Activated CD4-positive, alpha-beta T cell treated with anti-CD3 and anti-CD28 coated beads, Interleukin-2, amount 50 U/mL, for 16 hours (primary cell): ENCODE results near the gene C10orf143.
"Not testable (repeated sequence)": the region's sequence is repeated elsewhere in the genome, so short reads cannot be mapped to it uniquely, and the experiment has no call there.

Experiments
- DNase-seq: peaks from one replicate; pipeline ENCODE4 v3.0.0-alpha.2; 2020

C10orf143 gene

DNA sequence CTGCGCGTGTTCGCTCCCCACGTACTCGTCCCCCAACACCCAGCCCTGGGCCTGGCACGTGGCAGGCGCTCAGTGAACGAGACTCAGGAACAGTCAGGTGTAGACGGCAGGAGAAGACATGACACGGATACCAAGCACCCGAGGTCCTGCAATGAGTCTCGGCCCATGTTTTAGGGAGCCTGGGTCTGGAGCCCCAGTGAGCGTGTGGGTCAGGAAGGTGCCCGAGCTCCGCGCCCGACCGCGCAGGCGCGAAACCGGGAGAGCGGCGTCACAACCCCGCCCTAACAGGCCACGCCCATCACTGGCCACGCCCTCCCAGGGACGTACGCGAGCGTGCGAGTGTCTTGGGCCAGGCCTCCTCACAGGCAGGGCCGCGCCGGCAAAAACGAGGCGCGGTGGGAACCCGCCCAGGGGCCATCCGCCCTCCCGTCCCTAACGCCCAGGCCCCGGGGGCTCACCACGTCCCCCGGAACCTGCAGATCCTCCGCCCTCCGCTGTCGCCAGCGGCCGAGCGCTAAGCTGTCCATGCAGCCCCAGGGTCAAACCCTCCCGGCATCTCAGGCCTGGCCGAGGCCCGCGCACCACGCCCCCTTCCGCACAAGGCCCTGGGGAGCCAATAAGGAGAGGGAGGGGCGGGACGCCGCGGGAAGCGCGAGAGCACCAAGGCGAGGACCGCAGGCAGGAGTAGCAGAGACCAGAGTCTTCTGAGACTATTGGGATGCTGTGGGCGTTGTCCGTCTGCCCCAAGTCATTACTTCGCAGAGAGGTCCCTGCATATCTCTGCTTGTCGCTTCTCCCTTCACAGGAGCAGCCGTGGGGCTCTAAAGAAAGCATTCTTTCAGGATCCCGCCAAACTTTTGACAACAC is at the start of gene C10orf143:
Gene C10orf143 (minus strand): TSS at position 585 of the 867 bp plus-strand sequence. CDS start 58 bp downstream, at position 527.
- peak; percentile 97 for DNase-seq

DNA sequence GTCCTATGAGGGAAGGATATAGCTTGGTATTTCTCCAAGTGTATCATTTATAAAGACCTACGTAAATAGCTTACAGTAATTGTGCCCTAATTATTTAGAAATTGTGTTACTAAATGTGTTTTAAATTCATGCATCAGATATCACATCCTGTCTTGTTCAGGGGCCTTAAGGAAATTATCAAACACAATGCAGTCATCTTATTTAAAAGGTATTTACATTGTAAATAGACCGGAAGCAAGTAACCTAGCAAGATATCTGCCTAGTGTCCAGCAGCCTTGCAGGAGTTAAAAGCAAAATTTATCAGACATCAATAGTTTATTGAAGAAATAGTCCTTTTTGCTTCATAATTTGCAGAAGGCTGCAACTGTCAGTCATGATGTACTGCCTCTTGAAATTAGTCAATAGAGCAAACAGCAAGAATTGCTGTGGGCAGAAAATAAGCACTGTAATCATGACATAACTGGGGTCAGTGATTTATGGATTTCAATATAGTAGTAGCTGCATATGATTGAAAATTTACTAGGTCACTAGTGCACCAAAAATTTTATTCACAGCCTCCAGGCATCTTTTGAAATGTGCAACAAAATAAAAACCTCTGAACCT is 48.7 kb upstream of the C10orf143 start:
- no peak for DNase-seq

DNA sequence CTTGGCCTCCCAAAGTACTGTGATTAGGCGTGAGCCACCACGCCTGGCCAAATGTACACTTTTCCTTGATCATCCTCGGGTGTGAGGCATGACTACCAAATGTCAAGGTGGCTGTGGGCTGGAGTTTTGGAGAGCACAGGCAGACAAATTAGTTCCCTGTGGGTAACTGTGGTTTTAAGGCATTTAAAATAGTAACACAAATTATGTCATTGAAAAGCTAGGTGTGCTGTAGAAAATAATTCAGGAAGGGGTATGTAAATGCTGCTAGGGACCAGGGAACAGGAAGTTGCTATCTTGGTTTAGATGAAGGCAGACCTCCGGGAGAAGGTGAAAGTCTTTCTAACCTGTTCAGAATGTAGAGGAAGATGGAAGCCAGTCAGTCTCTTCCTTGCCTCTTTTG is 35.4 kb upstream of the C10orf143 start:
- no peak for DNase-seq

DNA sequence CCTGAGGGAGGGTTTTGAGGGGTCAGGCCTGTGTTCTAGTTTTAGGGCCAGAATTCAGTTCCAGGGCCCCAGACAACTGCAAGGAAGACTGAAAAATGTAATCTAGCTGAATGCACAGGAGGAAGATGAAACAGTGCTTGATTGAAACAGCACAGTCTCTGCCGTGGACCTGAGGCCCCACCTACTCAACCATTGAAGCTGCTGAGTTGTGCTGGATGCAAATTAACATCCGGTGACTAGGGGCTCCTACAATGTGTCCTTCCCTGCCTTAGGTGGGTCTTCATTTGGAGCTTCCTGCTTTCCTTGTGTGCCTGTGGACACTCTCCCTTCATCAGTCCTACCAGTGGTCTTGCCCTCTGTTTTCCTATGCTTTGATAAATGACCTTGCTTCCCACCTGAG is 31.2 kb upstream of the C10orf143 start:
- DNase-seq = peak; percentile 30

DNA sequence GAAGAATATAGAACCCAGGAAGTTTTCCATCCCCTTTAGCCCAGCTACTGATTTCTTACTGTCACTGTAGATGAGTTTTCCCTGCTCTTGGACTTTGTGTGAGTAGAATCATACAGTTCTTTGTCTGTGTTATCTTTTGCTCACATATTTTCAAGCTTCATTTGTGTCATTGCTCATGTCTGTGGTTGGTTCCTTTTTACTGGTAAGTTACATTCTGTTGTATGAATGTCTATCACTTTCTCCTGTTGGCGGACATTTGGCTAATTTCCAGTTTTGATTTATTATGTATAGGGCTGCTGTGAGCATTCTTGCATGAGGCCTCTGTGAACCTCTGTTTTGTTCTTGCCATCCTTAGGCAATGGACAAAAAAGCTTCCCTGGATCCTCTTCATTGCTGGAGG is 30.8 kb upstream of the C10orf143 start:
- no peak for DNase-seq

DNA sequence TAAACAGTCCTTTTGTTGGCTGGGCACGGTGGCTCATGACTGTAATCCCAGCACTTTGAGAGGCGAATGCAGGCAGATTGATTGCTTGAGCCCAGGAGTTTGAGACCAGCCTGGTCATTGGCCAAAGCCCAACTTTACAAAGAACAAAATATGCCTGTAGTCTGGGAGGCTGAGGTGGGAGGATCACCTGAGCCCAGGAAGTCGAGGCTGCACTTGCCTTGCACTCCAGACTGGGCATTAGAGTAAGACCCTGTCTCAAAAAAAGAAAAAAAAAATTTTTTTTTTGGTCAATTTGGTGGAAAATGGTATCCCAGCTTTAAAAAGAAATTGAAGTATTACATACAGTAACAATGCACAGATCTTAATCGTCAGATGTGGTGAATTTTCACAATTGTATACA is 30.4 kb upstream of the C10orf143 start:
- no peak for DNase-seq

DNA sequence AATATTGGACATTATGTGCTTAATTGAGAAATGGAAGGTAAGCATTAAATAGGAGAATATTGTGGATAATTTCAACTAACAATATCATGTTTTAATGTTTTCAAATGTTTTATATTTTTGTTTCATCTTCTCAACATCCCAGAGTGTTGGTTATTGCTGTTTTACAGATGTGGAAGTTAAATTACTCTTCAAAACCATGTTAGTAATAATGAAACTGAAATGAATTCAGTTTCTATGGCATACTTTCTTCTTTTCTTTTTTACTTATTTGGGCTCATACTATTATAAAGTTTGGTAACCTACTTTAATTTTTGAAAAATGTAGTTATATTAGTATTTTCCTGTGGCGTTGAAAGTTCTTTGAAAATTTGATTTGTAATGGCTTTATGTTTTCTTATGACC is 29.8 kb upstream of the C10orf143 start:
- no peak for DNase-seq

DNA sequence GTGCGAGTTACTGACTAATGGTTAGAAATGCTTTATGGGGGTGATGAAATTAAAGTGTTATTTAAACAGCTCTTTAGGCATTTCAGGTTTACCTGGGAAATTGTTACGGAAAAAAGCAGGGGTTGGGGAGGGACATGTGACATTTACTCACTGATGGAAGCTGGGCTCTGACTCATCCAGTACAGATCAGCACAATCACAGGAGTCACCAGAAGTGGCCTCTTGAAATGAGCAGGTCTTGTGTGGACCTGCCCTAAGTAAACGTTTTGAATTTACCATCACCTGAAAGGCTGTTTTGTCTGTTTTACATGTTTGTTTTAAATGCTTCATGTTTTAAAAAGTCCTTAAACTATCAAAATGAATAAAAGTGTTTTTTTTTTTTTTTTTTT is 27.8 kb upstream of the C10orf143 start:
- peak; percentile 74 for DNase-seq

DNA sequence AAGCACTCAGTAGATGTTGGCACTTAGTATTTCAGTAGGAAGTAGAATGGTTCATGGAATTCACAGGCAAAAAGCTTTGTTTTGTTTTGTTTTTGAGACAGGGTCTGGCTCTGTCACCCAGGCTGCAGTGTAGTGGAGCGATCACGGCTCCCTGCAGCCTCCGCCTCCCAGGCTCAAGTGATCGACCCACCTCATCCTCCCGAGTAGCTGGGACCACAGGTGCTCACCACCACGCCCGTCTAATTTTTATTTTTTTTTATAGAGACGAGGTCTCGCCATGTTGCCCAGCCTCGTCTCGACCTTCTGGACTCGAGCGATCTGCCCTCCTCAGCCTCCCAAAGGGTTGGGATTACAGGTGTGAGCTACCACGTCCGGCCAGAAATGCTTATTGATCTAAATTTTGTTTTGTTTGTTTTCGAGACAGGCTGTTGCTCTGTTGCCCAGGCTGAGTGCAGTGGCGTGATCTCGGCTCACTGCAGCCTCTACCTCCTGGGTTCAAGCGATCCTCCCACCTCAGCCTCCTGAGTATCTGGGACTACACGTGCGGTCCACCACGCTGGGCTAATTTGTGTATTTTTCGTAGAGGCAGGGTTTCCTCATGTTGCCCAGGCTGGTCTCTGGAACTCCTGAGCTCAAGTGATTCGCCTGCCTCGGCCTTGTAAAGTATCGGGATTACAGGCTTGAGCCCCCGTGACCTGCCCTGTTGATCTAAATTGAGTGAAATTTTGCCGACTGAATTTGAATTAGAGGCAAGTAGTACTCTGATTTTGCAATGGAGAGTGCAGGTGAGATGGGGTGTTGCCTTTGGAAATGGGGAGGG is 27.2 kb upstream of the C10orf143 start:
- DNase-seq = no peak

DNA sequence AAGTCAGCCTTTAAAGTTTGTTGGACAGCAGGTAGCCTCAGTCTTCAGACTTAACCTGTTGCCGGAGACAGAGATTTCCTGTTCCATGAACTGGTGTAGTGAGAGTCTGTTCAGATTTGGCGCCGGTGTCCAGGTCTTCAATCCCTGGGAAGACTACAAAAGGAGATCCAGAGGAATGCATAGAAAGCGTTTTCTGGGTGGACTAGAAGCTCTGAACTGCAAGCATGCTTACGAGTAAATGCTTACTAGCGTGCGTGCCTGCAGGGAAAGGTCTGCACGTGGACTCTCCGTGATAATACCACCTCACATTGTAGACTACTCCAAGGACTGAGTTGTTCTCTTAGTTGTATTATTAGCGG is 26.4 kb upstream of the C10orf143 start:
- no peak for DNase-seq

DNA sequence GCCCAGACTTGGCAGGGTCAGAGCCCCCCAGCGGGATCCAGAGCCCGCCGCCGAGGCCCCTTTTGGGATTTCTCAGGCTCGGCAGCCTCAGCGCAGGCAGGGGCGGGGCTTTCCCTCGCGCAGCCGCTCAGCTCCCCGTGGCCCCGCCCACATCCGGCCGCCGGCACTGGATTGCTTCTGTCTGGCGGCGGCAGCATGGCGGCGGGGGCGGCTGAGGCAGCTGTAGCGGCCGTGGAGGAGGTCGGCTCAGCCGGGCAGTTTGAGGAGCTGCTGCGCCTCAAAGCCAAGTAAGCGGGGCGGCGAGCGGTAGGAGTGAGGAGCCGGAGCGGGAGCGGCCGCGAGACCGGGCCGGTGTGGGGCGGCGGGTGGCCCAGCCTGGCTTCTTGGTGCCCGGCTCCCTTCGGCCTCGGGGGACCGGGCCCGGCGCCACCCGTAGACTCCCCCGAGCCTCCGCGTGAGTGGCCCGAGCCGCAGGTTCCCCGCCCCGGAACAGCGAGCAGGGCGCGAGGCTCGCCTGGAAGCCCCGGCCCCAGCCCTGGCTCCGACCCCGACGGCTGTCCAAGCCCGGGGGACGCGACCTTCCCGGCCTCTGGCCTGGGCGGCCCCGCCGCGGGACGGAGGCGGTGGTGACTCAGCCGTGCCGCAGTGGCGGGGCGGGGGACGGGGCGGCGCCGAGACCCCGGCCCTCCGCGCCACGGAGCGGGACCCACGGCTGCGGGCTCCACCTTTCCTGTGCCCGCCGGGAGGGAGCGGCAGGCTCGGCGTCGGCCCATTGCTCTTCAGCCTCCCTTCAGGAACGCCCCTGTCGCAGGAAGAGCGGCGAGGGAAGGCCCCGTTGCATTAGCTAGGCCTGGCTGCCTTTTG is 25.8 kb upstream of the C10orf143 start, which contains the start of gene GLRX3:
Gene GLRX3 (plus strand): TSS at position 166 of the 864 bp plus-strand sequence. CDS start 30 bp downstream, at position 196.
- DNase-seq = peak; percentile 86

DNA sequence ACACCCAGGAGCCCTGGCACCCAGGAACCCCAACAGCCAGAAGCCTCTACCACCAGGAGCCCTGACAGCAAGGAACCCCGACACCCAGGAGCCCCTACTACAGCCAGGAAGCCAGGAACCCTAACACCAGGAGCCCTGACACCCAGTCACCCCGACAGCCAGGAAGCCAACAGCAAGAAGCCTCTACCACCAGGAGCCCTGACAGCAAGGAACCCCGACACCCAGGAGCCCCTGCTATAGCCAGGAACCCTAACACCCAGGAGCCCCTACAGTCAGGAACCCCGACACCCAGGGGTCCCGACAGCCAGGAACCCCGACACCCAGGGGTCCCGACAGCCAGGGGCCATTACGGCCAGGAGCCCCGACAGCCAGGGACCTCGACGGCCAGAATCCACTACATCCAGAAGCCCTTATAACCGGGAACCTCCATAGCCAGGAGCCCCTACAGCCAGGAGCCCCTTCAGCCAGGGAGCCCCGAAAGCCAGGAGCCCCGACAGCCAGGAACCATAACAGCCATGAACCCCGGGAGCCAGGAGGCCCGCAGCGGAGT is 25.1 kb upstream of the C10orf143 start:
- no peak for DNase-seq

DNA sequence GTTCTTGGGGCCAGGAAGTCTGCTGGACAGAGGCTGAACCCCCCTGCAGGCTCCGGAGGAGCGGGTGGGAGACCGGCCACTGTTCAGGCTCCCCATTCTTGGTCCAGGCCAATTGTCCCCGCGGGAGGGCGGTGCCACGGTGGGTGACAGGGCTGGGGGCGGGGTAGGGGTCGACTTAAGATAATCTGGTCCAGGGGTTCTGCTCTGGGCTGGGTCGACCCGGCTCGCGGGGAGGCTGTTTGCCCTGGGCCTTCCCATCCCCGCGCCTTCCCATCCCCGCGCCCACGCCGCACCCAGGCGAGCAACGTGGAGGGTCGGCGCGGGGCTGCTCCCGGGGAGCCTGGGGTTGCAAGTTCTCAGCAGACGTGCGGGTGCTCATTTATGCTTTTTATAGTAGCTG is 18.3 kb upstream of the C10orf143 start:
- no peak for DNase-seq

DNA sequence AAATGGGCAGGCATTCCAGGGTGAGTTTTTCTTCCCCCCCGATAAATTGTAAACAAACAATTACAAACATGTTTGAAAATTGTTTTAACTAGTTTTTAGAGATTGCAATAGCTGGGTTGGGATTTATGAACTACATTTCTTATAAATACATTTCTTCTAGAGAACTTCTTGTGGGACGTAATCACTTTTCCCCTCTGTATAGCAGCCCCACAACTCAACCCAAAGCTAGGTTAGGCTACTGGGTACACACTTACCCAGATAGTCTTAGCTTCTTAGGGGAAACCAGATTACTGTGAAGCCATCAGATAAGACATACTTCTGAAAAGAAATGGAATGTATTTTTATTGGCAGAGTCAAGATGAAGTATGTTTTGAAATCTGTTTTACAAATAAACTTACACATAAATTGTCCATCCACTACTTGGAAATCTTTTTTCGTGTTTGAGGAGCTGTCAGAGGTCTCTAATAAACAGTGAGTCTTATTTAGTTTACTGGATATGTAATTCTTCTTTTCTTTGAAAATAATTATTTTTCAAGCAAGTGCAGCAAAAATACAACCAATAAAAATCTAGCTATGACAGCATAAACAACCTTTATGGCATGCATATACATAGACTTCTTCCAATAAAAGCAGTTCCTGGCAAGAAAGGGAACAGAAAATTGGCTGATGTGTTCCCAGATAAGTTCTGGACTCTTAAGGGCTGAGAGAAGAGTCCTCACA is 17.6 kb upstream of the C10orf143 start:
- no peak for DNase-seq

DNA sequence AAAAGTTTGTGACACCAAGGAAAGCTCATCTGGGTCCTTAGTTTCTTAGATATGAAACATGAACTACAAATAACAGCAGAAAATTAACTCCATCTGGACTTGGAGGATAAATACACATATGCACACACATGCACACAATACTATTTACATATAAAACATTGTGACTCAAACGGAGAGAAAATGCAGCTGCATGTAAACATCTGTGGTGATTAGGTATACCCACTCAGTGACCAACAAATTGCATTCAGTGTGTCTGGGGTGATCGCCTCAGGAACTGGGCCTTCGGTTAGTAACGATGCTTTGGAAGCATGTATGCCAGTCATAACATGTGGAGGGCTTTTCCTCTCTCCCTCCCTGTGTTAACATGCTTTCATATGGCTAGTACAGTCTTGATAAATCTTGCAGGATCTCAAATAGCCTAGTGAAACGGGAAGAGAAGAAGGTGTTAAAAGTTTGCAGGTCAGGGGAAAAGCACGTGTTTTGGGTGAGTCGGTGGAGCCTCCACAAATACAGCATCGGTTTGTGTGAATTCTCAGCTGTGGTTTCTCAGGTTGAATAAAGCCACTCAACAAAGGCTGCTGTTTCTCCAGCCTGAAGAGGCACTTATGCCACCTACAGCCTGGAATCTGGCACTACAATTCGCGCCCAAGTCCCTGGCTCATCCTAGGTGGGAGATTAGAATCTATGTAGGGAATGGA is 16.9 kb upstream of the C10orf143 start:
- DNase-seq = peak; percentile 89

DNA sequence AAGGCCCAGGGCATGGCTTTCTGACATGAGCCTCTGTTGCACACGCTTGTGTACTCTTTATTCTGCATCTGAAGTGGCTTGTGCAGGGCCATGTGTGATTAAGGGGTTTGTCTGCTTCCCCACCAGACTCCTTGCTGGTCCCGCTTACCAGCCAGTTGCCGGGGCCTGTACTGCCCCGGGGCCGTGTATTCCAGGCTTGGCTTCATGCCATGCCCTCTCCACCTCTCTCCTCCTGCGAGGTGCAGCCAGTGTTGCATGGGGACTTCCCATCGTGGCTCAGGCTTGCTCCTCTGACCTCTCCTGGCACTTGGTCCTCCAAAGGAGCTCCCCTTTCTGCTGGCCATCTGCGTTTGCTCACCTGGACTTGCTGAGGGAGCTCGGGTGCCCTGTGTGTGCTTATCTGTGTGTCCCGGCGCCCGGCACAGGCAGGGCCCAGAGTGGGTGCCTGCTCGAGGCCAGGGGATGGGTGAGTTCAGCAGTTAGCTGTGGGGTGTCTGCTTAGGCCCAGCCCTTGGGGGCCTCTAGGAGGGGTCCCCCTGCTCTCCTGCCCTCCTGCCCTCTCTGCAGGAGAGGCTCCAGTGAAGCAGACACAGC is 11.0 kb upstream of the C10orf143 start:
- DNase-seq = no peak

DNA sequence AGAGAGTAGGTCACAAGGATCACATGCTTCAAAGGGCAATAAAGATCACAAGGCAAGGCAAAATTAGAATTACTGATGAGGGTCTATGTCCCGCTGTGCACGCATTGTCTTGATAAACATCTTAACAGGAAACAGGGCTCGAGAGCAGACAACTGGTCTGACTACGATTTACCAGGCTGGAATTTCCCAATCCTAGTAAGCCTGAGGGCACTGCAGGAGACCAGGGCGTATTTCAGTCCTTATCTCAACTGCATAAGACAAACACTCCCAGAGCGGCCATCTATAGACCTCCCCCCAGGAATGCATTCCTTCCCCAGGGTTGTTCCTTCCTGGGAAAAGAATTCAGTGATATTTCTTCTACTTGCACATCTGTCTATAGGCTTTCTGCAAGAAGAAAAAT is 6.9 kb upstream of the C10orf143 start:
- not testable (repeated sequence) for DNase-seq

DNA sequence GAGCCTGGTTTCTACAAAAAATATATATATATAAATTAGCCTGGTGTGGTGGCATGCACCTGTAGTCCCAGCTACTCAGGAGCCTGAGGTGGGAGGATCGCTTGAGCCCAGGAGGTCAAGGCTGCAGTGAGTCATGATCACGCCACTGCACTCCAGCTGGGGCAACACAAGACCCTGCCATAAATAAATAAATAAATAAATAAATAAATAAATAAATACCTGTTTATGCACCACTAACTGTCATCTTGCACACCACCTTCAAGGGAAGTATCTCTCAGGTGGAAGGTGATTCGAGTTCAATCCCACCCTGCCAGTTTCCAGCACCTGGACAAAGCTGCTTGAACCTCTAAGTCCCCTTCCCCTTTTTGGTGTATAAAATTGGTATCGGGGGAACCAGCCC is 6.3 kb upstream of the C10orf143 start:
- not testable (repeated sequence) for DNase-seq

DNA sequence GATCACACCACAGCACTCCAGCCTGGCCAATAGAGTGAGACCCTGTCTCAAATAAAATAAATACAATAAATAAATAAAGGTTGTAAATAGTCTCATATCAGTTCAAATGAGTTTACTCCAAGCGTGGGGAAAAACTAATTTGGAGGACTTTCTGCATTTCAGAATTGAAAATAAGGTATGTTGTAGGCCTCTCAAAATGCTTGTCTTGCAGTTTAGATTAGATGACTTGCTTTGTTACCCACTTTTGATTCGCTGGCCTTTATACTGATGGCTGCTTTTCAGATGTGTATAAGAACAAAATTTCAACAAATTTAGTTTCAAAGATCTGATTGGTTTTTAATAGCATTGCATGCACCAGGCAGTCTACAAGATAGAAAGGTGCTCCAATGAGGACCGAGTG is 2.2 kb upstream of the C10orf143 start:
- no peak for DNase-seq

DNA sequence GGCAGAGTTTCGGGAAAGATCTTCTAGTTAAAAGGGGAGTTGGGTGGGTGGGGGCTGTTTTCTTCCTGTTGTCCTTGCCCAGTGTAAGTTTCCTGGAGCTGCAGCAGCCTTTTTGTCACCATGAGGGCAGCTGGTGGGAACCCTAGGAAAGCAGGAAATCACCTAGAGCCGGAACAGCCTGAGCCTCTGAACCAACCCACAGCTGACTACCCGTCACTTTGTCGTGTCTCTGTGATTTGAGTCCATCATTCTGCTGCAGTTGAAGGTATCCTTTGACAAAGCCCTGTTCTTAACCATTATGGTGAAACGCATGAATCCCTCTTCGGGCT is 1.2 kb upstream of the C10orf143 start:
- DNase-seq = peak; percentile 52
